ENCODE data around the gene NAGA. TPM values are rescaled to one million over a fixed set of nuclear protein-coding genes. Genes with fewer than 3 reads are reported as not detected.

The NAGA gene
- total and polyA plus RNA-seq, 9 of the 15 experiments (the other 6 are each of a cell fraction or from before 2014, with no cell fraction given) = 6.5 to 20.6 (median 17.4) TPM

DNA sequence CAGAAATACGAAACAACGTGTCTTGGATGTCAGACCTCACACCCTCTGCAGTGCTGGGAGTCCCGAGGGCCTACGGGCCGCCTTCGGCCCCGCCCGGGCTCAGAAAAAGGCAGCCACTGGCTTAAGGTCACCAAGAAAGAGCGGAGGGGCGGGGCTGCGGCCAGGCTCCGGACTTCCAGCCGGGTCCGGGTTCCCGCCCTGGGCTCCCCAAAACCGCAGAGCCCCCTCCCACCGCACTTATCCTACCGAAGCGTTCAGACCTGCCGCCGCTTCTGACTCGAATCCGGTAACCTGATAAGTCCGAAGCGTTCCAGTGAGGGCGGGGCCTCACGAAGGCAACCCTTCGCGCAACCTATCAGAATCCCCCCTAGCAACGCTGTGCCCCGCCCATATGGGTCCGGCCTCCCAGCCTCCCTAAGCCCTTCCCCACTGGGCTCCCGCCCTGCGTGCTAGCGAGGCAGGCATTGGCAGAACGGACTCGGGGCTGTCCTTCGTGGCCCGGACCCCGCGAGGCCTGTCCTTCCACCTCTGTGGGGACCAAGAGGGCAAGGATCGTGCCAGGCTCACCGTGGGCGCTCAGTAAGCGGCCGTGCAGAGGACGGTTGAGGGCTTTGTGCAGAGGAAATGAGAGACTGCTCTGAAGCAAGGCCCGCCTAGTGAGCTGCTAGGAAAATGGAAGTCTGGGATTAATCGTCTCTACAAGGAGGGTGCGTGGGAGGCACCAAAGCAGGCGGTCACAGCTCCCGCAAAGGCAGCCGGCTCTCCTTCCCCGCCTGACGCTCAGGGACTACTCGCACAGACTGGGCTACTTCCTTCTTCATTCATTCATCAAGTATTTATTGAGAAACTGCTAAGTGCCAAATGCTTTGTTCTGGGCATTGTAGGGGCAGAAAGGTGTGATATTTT, at the start of gene NAGA (continued):
- peak; percentile 6; the same call in 1 of the 2 replicates for TF ChIP-seq TCF3 (CRISPR knock-in tag; IDR thresholded peaks at IDR 0.05)
- TF ChIP-seq HMGN3 (IDR thresholded peaks at IDR 0.05; ENCODE audit: borderline replicate concordance, extremely low read depth, insufficient read length, low read depth, low read length) = peak; percentile 42
- no peak for TF ChIP-seq NELFE (IDR thresholded peaks at IDR 0.05; ENCODE audit: insufficient read depth, insufficient read length)
- TF ChIP-seq ESRRA (IDR thresholded peaks at IDR 0.05; ENCODE audit: borderline replicate concordance, low read depth) = peak; percentile 96; the same call in 1 of the 2 replicates
- TF ChIP-seq HNRNPLL (IDR thresholded peaks at IDR 0.05; ENCODE audit: low read depth, low read length, poor library complexity, severe bottlenecking) = peak; percentile 57
- TF ChIP-seq SRF (CRISPR knock-in tag; IDR thresholded peaks at IDR 0.05) = peak in 1 of 2 experiments; percentile 88; a peak in 2 of 4 replicates
- TF ChIP-seq CTBP1 (IDR thresholded peaks at IDR 0.05; ENCODE audit: borderline replicate concordance) = peak; percentile 67; the same call in 1 of the 2 replicates
- peak; percentile 60; the same call in 1 of the 2 replicates for TF ChIP-seq EP400 (IDR thresholded peaks at IDR 0.05)
- TF ChIP-seq FOXK1 (CRISPR knock-in tag; IDR thresholded peaks at IDR 0.05; ENCODE audit: borderline replicate concordance) = 0 out of 2 replicates have a peak, but pooled peaks have one; percentile 12
- TF ChIP-seq NR2C1 (IDR thresholded peaks at IDR 0.05) = no peak
- peak; percentile 28; the same call in 1 of the 2 replicates for TF ChIP-seq NR2C1 (tag; IDR thresholded peaks at IDR 0.05)
- TF ChIP-seq GABPB1 (CRISPR knock-in tag; IDR thresholded peaks at IDR 0.05) = peak; percentile 71
- peak; percentile 72 for TF ChIP-seq CCNT2 (IDR thresholded peaks at IDR 0.05; ENCODE audit: borderline replicate concordance, extremely low read depth, insufficient read length, low read depth, low read length)
- peak; percentile 76; the same call in 1 of the 2 replicates for TF ChIP-seq GATAD2A (IDR thresholded peaks at IDR 0.05)
- TF ChIP-seq, protein P1, sequence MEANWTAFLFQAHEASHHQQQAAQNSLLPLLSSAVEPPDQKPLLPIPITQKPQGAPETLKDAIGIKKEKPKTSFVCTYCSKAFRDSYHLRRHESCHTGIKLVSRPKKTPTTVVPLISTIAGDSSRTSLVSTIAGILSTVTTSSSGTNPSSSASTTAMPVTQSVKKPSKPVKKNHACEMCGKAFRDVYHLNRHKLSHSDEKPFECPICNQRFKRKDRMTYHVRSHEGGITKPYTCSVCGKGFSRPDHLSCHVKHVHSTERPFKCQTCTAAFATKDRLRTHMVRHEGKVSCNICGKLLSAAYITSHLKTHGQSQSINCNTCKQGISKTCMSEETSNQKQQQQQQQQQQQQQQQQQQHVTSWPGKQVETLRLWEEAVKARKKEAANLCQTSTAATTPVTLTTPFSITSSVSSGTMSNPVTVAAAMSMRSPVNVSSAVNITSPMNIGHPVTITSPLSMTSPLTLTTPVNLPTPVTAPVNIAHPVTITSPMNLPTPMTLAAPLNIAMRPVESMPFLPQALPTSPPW (CRISPR knock-in tag; IDR thresholded peaks at IDR 0.05) = peak; percentile 83
- 0 out of 4 replicates have a peak, but pooled peaks of 1 of the 2 experiments have one; percentile 4 for TF ChIP-seq RCOR1 (IDR thresholded peaks at IDR 0.05; ENCODE audit: borderline replicate concordance in 1 of 2, low read depth in 2 of 2, low read length in 2 of 2)
- TF ChIP-seq TEAD4 (IDR thresholded peaks at IDR 0.05; ENCODE audit: low read length) = peak; percentile 8; the same call in 1 of the 2 replicates
- TF ChIP-seq TEAD4 (CRISPR knock-in tag; IDR thresholded peaks at IDR 0.05; ENCODE audit: borderline replicate concordance) = no peak
- peak; percentile 86 for TF ChIP-seq SUPT5H (IDR thresholded peaks at IDR 0.05)
- peak; percentile 43; the same call in 1 of the 2 replicates for TF ChIP-seq SMARCE1 (IDR thresholded peaks at IDR 0.05)
- TF ChIP-seq HDAC2 (IDR thresholded peaks at IDR 0.05) = peak; percentile 60; the same call in 1 of the 2 replicates
- no peak for TF ChIP-seq GTF2A2 (tag; IDR thresholded peaks at IDR 0.05)
- peak; percentile 85 for TF ChIP-seq SP1 (CRISPR knock-in tag; IDR thresholded peaks at IDR 0.05)
- TF ChIP-seq, protein P2, sequence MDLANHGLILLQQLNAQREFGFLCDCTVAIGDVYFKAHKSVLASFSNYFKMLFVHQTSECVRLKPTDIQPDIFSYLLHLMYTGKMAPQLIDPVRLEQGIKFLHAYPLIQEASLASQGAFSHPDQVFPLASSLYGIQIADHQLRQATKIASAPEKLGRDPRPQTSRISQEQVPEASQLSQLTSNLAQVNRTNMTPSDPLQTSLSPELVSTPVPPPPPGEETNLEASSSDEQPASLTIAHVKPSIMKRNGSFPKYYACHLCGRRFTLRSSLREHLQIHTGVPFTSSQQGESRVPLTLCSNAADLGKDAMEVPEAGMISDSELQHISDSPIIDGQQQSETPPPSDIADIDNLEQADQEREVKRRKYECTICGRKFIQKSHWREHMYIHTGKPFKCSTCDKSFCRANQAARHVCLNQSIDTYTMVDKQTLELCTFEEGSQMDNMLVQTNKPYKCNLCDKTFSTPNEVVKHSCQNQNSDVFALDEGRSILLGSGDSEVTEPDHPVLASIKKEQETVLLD (IDR thresholded peaks at IDR 0.05) = peak; percentile 29; the same call in 1 of the 2 replicates
- TF ChIP-seq ZNF224 (CRISPR knock-in tag; IDR thresholded peaks at IDR 0.05) = no peak
- TF ChIP-seq RFX1 (IDR thresholded peaks at IDR 0.05) = peak; percentile 82
- peak; percentile 38; the same call in 1 of the 2 replicates for TF ChIP-seq LCOR (CRISPR knock-in tag; IDR thresholded peaks at IDR 0.05)

Data from K562 (cell line).